GM21529 (cell line): ENCODE results near the gene MRPS15.

ENCODE experiments used
- ATAC-seq: cut with Tn5 transposase; IDR thresholded peaks from one replicate; pipeline ENCODE4 v1.9.1; 2021; ENCODE audit not compliant: unreplicated experiment

The MRPS15 gene

DNA sequence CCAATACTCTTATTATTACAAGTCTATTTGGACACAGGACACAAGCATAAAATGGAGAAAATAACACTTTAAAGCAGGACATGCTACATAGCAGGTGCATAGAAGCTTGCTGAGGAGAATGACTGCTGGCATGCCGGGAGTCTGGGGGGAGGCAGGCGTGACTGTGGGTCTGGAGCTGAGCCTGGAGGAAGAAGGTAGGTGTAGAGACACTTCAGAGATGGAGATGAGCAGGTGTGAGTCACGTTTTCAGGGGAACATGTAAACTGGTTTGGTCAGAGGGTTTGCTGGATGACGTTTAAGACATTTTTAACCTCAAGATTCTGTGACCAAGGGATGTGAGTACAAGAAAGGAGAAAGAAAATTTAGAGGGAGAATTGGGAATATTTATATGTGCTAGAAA, 38.4 kb downstream of the MRPS15 start:
- ATAC-seq = no peak

DNA sequence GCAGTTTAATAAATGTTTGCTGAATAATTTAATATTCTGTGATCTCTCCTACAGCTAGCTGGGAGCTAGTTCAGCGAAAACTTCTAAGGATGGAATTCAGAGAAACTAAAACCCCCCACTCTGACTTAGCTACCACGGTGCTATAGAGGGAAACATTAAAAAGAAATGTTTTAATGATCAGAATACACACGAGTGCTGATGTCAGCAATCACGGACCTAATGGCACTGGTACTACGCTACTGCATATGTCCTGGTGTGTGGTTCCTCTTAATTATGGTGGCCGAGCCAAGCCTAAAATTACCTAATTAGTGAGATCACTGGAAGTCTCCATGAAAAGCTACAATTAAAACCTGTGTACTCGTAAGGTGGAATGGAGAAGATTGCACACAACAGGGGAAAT, 42.5 kb downstream of the MRPS15 start:
- ATAC-seq = no peak

DNA sequence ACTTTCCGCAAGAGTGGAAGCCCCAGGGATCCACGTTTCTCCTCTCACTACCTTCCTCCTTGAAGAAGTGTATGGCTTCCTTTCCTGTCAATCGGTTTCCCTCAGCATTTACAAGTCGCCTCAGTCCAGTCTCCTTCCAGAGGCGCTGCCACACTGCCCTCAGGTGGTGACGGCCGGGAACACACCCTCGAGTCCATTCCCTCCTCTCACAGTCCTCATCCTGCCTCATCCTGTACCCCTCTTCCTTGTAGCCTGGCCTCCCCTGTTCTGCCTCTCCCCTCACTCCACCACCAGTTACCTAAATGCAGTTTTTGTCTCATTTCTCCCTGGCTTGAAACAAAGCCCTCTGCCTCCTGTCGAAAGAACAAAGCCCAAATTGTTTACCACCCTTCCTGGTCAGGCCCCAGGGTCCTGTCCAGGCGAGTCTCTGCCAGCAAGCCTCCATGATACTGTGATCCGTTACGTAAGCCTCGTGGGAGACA, 43.3 kb downstream of the MRPS15 start:
- peak; percentile 78 for ATAC-seq

DNA sequence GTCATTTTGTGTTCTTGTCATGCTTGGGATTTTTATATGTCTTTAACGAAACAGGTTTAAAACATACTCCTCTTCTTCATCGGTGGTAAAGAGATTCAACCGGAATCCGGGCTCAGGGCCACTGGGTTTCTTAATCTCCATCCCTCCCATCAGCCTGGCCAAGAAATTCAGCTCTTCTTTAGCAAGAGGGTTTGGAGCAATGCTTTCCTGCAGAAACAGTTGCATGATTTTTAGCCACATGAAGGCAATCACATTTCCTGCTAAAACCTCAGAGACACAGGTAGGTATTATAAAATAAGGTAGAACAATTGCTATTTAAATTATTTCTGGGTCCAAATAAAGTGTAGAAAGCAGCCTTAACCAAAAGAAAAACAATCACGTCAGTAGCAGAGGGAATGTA, 43.8 kb downstream of the MRPS15 start:
- no peak for ATAC-seq

DNA sequence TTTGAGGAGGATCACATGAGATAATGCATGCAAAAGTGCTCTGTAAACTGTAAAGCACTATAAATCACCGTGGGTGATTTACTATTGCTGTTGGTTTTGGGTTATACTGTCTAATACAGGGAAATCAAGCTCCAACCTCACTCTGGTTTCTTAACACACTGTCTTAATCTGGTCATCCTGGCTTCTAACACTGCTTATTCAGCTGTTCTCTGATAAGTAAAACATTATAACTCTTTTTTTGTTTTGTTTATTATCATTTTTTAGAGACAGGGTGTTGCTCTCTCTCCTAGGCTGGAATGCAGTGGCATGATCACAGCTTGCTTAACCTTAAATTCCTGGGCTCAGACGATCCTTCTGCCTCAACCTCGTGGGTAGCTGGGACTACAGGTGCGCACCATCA, 44.6 kb downstream of the MRPS15 start:
- ATAC-seq = no peak

DNA sequence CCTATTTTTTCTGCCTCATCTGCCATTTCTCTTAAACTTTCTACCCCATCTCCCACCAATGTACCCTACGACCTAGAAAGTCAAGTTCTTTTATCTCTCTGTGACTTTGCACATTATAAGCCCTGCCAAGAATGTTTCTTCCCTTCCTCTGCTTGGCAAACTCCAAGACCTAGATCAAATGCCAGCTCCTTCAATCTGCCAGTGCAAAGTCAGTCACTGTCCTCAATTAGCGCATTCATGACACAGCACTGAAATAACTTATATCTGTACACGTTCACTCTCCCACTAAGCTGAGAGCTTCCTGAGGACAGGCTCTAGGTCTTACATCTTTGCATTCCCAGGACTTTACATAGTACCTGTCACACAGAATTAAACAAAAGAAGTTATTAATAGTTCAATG, 45.0 kb downstream of the MRPS15 start:
- ATAC-seq = no peak

DNA sequence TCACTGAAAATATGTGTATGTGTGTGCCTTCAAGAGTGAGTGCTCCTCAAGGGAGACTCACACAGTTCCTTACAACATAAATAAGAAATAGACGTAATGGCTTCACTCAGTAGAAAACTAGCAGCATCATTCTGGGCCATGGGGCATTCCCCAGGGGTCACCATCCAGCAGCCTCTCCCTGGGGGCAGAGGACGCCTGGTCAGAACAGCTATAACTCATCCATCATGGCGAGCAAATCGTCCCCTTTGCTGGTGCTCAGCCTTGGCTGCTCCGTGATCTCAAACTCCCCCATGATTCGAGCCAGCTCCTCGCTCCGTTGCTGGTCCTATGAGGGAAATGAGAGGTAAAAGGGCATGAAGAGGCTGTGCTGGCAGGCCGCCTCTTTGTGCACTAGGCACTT, 46.3 kb downstream of the MRPS15 start:
- no peak for ATAC-seq

DNA sequence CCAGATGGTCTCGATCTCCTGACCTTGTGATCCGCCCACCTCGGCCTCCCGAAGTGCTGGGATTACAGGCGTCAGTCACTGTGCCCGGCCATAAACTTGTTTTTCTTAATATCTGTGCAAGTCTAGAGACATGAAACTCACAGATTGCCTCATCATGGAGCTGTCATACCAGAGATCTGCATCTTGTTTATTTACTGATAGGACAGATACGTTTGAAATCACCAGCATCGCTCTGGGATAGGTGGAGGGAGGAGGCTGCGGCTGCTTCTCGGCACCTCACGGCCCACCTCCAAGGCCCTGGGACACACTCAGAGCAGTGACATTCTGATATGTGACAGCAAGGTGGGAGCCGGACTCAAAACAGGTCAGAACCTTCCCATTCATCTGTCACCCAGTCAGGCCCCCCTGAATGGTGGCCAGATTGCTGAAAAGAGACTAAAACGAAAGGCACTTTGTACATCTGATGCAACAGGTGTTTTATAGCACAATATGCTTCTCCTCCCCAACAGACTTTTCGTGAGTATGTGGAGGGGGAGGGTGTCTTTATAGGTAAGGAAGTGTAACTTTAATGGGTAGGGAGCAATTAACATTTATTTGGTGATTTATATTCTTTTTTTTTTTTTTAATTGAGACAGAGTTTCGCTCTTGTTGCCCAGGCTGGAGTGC, 48.4 kb downstream of the MRPS15 start:
- no peak for ATAC-seq

DNA sequence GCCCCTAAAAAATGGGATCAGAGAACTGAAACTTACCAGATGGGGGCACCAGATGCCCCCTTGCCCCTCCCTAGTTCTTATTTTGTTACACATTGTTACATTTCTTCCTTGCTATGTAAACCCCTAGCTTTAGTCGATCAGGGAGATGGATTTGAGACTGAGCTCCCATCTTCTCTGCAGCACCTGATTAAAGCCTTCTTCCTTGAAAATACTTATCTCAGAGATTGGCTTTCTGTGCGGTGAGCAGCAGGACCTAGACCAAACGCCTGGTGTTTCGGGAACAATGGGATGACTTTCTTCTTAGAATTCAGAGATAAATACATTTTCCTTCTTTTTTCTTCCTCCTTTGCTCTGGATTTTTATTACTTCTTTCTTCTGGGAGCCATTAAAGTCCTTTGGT, 49.8 kb downstream of the MRPS15 start:
- no peak for ATAC-seq

DNA sequence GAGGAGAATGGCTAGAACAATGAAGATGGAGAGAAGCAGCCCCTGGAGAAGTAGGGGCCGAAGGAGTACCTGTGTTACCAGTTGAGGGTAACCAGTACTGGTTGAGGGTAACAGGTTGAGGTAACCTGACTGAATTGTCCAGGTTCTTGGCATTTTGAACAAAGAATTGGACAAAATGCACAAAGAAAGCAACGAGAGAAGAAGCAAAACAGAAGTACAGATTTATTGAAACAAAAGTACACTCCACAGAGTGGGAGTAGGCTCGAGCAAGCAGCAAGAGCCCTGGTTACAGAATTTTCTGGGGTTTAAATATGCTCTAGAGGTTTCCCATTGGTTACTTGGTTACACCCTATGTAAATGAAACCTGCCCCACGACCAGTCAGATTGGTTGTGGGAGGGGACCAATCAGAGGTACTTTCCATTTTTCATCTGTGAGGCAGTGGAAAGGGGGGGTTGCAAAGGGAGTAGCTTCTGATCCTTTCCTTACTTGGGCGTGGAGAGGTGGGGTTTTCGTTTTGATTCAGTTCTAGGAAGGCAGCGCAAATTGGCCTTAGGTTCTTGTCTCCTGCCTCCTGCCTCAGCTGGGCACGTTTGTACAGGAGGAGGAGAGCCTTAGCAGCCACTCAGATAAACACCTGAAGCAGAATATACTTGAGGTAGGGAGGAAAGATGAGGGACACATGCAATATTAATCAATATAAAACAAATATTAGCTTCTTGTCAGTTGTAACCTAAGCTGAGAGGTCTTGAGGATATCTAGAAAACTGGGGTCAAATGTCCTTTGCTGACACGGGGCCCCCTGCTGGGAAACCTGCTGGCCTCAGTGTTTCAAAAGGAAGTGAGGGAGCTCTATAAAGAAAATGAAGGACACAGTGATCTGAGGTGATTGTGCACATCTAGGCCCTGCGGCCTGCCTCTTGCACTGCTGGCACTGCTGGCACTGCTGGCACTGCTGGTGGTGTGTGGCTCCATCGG, 52.2 kb downstream of the MRPS15 start:
- no peak for ATAC-seq

DNA sequence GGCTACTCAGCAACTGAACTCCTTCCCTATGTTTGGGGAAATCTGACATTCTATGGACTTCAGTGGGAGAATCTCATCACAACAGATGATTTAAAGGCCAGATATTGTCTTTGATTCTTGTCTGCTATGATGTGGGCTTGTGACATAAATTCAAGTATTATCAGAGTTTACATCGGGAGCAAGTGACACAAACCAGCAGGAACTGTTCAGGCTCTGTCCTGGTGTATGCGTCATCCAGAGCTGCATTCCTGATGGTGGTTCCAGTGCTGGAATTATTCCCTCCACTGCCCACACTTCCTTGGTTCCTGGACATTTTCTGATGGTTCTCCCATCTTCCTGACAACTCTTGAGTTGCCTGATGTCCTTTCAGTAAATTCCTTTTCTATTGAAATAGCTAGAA, 55.7 kb downstream of the MRPS15 start:
- no peak for ATAC-seq

DNA sequence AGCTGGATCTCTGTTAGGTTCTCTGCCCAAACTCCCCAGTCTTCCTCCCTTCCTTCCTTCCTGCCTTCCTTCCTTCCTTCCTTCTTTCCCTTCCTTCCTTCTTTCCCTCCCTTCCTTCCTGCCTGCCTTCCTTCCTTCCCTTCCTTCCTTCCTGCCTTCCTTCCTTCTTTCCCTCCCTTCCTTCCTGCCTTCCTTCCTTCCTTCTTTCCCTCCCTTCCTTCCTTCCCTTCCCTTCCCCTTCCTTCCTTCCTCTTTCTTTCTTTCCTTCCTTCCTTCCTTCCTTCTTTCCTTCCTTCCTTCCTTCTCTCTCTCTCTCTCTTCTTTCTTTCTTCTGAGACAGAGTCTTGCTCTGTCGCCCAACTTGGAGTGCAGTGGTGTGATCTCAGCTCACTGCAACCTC, 57.7 kb downstream of the MRPS15 start:
- no peak for ATAC-seq
